Testis (tissue), 3 donors: ENCODE data around the gene PEAK3. TPM values are rescaled to one million over a fixed set of nuclear protein-coding genes. Genes with fewer than 3 reads are reported as not detected.
A peak's percentile ranks its signal among the peaks of the same experiment; 100 is the strongest.

Experiments
- DNase-seq: peaks from one replicate; pipeline ENCODE4 v3.0.0-alpha.2; 2019
- H3K27ac ChIP-seq, 2 donors: fragments of 200-600 bp; sonication (generic); one replicate each; pipeline ENCODE4 v1.5.1; 2019
- H3K27me3 ChIP-seq: fragments of 200-600 bp; sonication (generic); one replicate; pipeline ENCODE4 v1.5.1; 2019
- H3K36me3 ChIP-seq: fragments of 200-600 bp; sonication (generic); one replicate; pipeline ENCODE4 v1.5.1; 2017; ENCODE audit warnings: low read depth; ENCODE audit errors: missing control alignments
- H3K4me1 ChIP-seq: fragments of 200-600 bp; sonication (generic); one replicate; pipeline ENCODE4 v1.5.1; 2019
- H3K4me3 ChIP-seq, 2 donors: fragments of 200-600 bp; sonication (generic); one replicate each; pipeline ENCODE4 v1.5.1; 2017 to 2019
- H3K9me3 ChIP-seq: fragments of 200-600 bp; sonication (generic); one replicate; pipeline ENCODE4 v1.5.1; 2017
- CTCF ChIP-seq, 3 experiments: fragments of 450-650 bp in 2 of 3; fragments of 200-600 bp in 1 of 3; sonication (generic) in 1 of 3; IDR thresholded peaks; one replicate each; pipeline ENCODE4 v1.5.1; 2016 to 2019; ENCODE audit warnings: antibody characterized with exemption in 3 of 3, mild to moderate bottlenecking in 2 of 3, moderate library complexity in 1 of 3
- POLR2A ChIP-seq: fragments of 450-650 bp; IDR thresholded peaks from one replicate; pipeline ENCODE4 v1.6.1; 2017; ENCODE audit warnings: antibody characterized with exemption, mild to moderate bottlenecking, moderate library complexity
- WGBS, 2 donors: methylation state at CpG; one replicate each; pipeline ENCODE4 v1.1.5; 2018; 5-methylcytosine and 5-hydroxymethylcytosine counted together
- intact Hi-C: fragments of 100-400 bp; cut with DNase I; formaldehyde crosslinking; loops from one replicate; pipeline ENCODE4 v1.15.1; 2023; ENCODE audit warnings: low total_unique reads
- polyA plus RNA-seq: library from polyadenylated mRNA; stranded (reverse); fragments of 350-450 nt; fragmentation: Illumina TruSeq; extraction: RNeasy Lipid Tissue Mini Kit (QIAGEN cat#74804); gene quantifications from one replicate; pipeline ENCODE4 v1.2.3, GENCODE V29; 2014; ENCODE audit warnings: low read depth, low replicate concordance; ENCODE audit not compliant: insufficient read depth
- total RNA-seq, 2 donors: library from RNA; depleted of rRNA; stranded (reverse); fragments of >200 nt; gene quantifications; one replicate each; pipeline ENCODE4 v1.2.3, GENCODE V29; 2016

PEAK3 gene
- total and polyA plus RNA-seq, 3 donors from 2014 or later, result 0.16 to 0.55 (median 0.37) TPM

- Histone ChIP-seq H3K36me3 (no peaks in the 10 kb centered on the region), H3K4me3 (no peak overlapping the region), H3K27me3 (no peaks in the 10 kb centered on the region), H3K4me1 (peaks cover 4% of the 10 kb centered on the region), H3K9me3 (no peaks in the 10 kb centered on the region), H3K27ac (no peak overlapping the region)
- intact Hi-C loops, result no loop called here
- WGBS, 2 donors, result 92% methylated on average over 8 to 13 of the region's 13 CpGs
- DNase-seq, result no peak
- TF ChIP-seq POLR2A (no peak), CTCF (IDR thresholded peaks at IDR 0.05) (no peak)
Measured at GRCh38 chr19:2317300-2317699, 35.3 kb upstream of the PEAK3 start.

- WGBS, 2 donors, result 55 to 65% methylated on average over 12 to 22 of the region's 22 CpGs
- Histone ChIP-seq H3K36me3 (no peaks in the 10 kb centered on the region), H3K27ac (no peak overlapping the region), H3K4me3 (no peak overlapping the region), H3K9me3 (no peaks in the 10 kb centered on the region), H3K27me3 (no peaks in the 10 kb centered on the region), H3K4me1 (peaks cover 4% of the 10 kb centered on the region)
- peak; percentile 79 for DNase-seq
- intact Hi-C loops, result no loop called here
- TF ChIP-seq POLR2A, result no peak
- TF ChIP-seq CTCF (IDR thresholded peaks at IDR 0.05), result peak; percentile 50 to 72 (median 63)
Measured at GRCh38 chr19:2315818-2316353, 33.9 kb upstream of the PEAK3 start.

GRCh38 chr19:2315121-2315817 is 33.3 kb upstream of the PEAK3 start:
- 89 to 91% methylated on average over 7 of the region's 7 CpGs for WGBS, 2 donors
- H3K27ac ChIP-seq, result no peak overlapping the region
- intact Hi-C loops, result no loop called here

GRCh38 chr19:2312820-2313501 is 31.0 kb upstream of the PEAK3 start:
- DNase-seq, result no peak
- peaks cover 4% of the 10 kb centered on the region for H3K4me1 ChIP-seq
- no peaks in the 10 kb centered on the region for H3K27me3 ChIP-seq
- TF ChIP-seq POLR2A (no peak), CTCF (IDR thresholded peaks at IDR 0.05) (no peak)
- no peak overlapping the region for H3K4me3 ChIP-seq
- no peak overlapping the region for H3K27ac ChIP-seq
- 54 to 74% methylated on average over 17 to 26 of the region's 28 CpGs for WGBS, 2 donors
- no peaks in the 10 kb centered on the region for H3K36me3 ChIP-seq
- intact Hi-C loops, result no loop called here
- H3K9me3 ChIP-seq, result no peaks in the 10 kb centered on the region

More at GRCh38 chr19:2315121-2315817, 33.3 kb upstream of the PEAK3 start:
- TF ChIP-seq POLR2A (no peak), CTCF (IDR thresholded peaks at IDR 0.05) (no peak)
- H3K4me1 ChIP-seq, result peaks cover 4% of the 10 kb centered on the region
- H3K27me3 ChIP-seq, result no peaks in the 10 kb centered on the region
- no peak for DNase-seq
- H3K36me3 ChIP-seq, result no peaks in the 10 kb centered on the region
- H3K4me3 ChIP-seq, result no peak overlapping the region
- no peaks in the 10 kb centered on the region for H3K9me3 ChIP-seq
